Motor neuron (in vitro differentiated cells): Measurements from ENCODE around the gene CHN2. TPM values are rescaled to one million over a fixed set of nuclear protein-coding genes. Genes with fewer than 3 reads are reported as not detected.
A peak's percentile ranks its signal among the peaks of the same experiment; 100 is the strongest.

Experiments used
- ATAC-seq, 8 experiments: fragments of 200-7000 bp; cut with Tn5 transposase; replicated peaks in 6 of 8; 2 replicates each; pipeline ENCODE4 v1.8.0; 2021; ENCODE audit warnings: mild to moderate bottlenecking in 8 of 8, moderate library complexity in 8 of 8
- H3K27ac ChIP-seq, 2 donors: fragments of 250-450 bp; sonication (Bioruptor Pico); 2 replicates each; pipeline ENCODE4 v1.9.0; 2021; ENCODE audit warnings: antibody characterized with exemption in 2 of 2, mild to moderate bottlenecking in 2 of 2, moderate library complexity in 1 of 2
- H3K4me1 ChIP-seq, 2 donors: fragments of 250-450 bp; sonication (Bioruptor Pico); replicated peaks in 1 of 2; 2 replicates each; pipeline ENCODE4 v1.6.1; 2021; ENCODE audit warnings: antibody characterized with exemption in 2 of 2, mild to moderate bottlenecking in 2 of 2, moderate library complexity in 1 of 2
- H3K4me3 ChIP-seq, 5 donors: fragments of 250-450 bp; sonication (Bioruptor Pico); 2 replicates each; pipeline ENCODE4 v1.9.0; 2021; ENCODE audit warnings: antibody characterized with exemption in 5 of 5, mild to moderate bottlenecking in 5 of 5, moderate library complexity in 4 of 5
- WGBS, 10 experiments: fragments of 450-650 bp; shearing (Covaris generic); methylation state at CpG; one replicate each; pipeline ENCODE4 v1.0.0; 2022; 5-methylcytosine and 5-hydroxymethylcytosine counted together
- in situ Hi-C, 9 experiments: fragments of 400-800 bp; cut with MboI; loops; one replicate each; pipeline ENCODE4 v1.15.0; 2021; ENCODE audit warnings: low sequenced_read_pairs in 9 of 9, low pct_unique_long_range_greater_than_20kb in 2 of 9; ENCODE audit not compliant: unreplicated experiment in 9 of 9
- total RNA-seq, 8 experiments: library from RNA; unstranded; fragments of 300-600 nt; gene quantifications; 2 replicates each; pipeline versions ENCODE4 v1.2.3 to v1.2.4, GENCODE V29; 2022

The CHN2 gene
- total RNA-seq, 8 experiments from 2014 or later = 2.6 to 28.8 (median 14.8) TPM

DNA sequence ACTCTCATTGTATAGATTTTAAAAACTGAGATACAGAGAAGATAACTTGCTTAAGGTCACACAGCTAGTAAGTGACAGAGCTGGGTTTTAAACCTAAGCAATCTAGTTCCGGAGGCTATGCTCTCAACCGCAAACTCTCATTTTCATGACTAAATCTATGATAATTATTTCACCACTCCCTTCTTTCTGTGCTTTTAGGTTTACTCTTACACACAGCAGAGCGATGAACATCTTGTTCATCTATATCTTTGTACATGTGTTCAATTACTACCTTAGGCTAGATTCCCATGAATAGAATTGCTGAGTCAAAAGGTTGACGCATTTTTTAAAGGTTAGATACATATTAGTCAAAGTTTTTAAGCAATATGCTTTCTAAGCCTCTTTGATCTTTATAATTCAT, 154.8 kb downstream of the CHN2 start:
- in situ Hi-C loops = no loop called here
- Histone ChIP-seq H3K27ac (no peak overlapping the region), H3K4me3 (no peak overlapping the region), H3K4me1 (peaks cover 28 to 35% of the 10 kb centered on the region in 2 donors)
- peak in 3 of 8 experiments; percentile 72 to 87 (median 73) for ATAC-seq
- WGBS, 10 experiments = 4 to 85% (median 57%) methylated on average over 1 to 4 of the region's 4 CpGs

DNA sequence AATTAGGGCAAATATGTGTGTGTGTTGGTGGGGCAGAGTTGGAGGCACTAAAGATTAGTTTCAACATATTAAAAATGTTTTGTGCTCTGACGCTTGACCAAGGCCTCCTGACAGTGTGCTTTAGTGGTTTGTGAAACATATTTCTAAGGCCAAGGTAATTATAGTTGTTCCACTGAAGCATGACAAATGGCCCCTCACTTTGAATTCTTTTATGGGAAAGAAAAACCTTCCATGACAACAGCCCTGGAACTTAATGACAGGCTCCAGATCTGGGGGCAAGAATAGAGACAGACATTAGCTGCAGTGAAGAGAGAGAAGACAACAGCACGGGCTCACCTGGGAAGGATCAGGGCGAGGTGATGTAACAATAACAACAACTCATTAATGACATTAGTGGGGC, 155.8 kb downstream of the CHN2 start:
- peaks cover 28 to 38% of the 10 kb centered on the region in 2 donors for H3K4me1 ChIP-seq
- H3K27ac ChIP-seq = no peak overlapping the region
- H3K4me3 ChIP-seq = no peak overlapping the region
- ATAC-seq = peak in 5 of 8 experiments; percentile 33 to 58 (median 48)
- 29 to 100% (median 60%) methylated on average over 1 to 3 of the region's 3 CpGs; no CpG with 5 or more reads in 3 of the 10 experiments for WGBS, 10 experiments
- in situ Hi-C loops = no loop called here

DNA sequence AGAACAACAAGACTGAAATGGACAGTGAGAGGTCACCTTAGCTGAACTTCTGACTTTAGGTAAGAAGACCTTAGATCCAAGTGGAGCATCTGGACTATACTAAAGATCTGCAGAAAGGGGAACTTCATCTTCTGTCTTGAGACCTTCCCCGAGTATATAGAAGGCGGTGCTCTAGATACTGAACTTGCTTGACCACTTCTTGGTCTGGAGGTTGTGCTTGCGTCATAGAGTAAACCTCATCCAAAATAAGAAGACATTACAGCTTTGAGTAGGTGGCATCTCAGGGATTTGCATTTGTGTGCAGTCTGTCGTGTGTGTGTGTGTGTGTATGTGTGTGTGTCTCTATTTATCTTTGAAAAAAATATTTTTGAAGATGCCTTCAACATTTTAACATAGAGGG, 157.5 kb downstream of the CHN2 start:
- in situ Hi-C loops = no loop called here
- WGBS, 10 experiments = 60 to 100% (median 92%) methylated on average over 1 to 4 of the region's 4 CpGs; no CpG with 5 or more reads in 5 of the 10 experiments
- no peak for ATAC-seq
- H3K27ac ChIP-seq = no peak overlapping the region
- H3K4me1 ChIP-seq = peaks cover 22 to 32% of the 10 kb centered on the region in 2 donors
- H3K4me3 ChIP-seq = no peak overlapping the region

DNA sequence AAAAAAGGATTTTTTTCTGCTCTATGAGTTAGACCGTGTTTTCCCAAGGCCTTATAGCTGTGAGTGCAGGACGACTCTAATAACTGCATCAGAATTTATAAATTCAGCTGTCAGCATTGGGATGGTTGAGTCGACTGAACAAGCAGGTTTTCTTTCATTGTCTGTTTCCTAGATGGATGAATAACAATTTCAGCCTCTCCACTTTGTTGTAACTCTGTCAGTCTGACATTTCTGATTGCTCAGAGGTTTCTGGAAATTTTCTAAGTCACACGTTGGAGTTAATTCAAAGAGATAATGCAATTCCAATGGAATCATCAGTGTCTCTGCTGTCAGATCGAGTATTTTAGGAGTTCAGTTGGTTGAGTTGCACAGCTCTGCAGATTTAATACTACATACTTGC, 159.2 kb downstream of the CHN2 start:
- peaks cover 22 to 32% of the 10 kb centered on the region in 2 donors for H3K4me1 ChIP-seq
- in situ Hi-C loops = no loop called here
- 43 to 100% (median 73%) methylated on average over 1 to 5 of the region's 5 CpGs; no CpG with 5 or more reads in 2 of the 10 experiments for WGBS, 10 experiments
- no peak overlapping the region for H3K4me3 ChIP-seq
- H3K27ac ChIP-seq = no peak overlapping the region
- peak in 1 of 8 experiments; percentile 21 for ATAC-seq

DNA sequence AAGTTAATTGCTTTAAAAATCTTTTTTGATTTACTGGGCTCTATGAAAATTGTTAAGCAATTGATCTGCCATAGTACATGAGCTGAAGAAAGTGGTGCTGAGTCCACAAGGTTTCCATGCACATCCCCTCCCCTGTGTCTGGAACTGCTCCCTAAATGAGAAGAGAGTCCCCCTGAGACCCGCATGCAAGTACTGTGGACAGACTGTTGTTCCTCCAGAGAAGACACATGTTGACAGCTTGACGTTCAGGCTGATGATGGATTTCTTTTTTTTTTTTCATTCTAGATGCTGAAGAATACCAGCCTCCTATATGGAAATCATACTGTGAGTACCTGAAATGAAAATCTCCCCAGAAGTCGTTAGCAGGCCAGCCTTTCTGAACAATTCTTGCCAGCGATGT, 159.8 kb downstream of the CHN2 start:
- 14 to 100% (median 87%) methylated on average over 1 to 4 of the region's 4 CpGs; no CpG with 5 or more reads in 2 of the 10 experiments for WGBS, 10 experiments
- no peak overlapping the region for H3K27ac ChIP-seq
- ATAC-seq = peak in 4 of 8 experiments; percentile 11 to 72 (median 46)
- in situ Hi-C loops = no loop called here
- no peak overlapping the region for H3K4me3 ChIP-seq
- peaks cover 22 to 29% of the 10 kb centered on the region in 2 donors for H3K4me1 ChIP-seq

DNA sequence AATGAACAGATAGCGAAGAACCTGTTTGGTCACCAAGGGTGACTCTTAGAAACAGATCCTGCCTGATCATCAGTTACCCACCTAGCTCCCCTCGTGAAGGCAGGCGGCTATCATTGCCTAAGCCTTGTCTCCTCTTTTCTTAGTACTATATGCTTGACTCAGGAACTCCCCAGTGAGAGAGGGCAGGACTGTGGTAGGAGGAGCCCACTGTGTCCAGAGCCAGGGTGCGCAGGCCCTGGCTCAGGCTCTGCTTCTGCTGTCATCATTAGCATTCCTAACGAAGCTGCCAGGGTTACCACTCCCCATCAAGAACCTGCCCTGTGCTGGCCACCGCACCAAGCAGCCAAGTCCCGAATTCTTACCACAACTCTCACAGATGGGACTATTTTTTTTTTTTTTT, 160.8 kb downstream of the CHN2 start:
- Histone ChIP-seq H3K4me3 (no peak overlapping the region), H3K27ac (no peak overlapping the region), H3K4me1 (peaks cover 18 to 19% of the 10 kb centered on the region in 2 donors)
- in situ Hi-C loops = no loop called here
- WGBS, 10 experiments = 67 to 89% (median 84%) methylated on average over 1 to 6 of the region's 7 CpGs; no CpG with 5 or more reads in 1 of the 10 experiments
- peak in 1 of 8 experiments; percentile 29 for ATAC-seq

DNA sequence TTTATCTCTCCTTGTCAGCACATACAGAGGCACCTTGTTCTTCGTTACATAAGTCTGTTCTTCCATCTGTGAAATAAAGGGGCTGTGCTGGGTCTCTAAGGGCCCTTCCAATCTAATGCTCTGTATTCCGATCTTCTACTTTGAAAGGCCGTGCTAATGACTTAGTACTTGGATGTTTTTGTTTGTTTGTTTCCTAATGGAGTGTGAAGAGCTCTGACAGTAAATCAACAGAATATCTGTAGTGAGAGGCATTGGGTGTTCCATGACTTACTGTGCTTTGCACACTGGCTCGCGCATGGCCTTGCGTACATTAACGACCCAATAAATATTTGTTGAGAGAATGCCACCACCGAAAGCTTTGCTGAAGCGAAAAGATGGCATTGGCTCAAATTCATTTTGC, 162.1 kb downstream of the CHN2 start:
- Histone ChIP-seq H3K27ac (no peak overlapping the region), H3K4me1 (peaks cover 9 to 14% of the 10 kb centered on the region in 2 donors), H3K4me3 (no peak overlapping the region)
- WGBS, 10 experiments = 50 to 100% (median 93%) methylated on average over 1 to 9 of the region's 9 CpGs
- in situ Hi-C loops = no loop called here
- peak in 1 of 8 experiments; percentile 27 for ATAC-seq

DNA sequence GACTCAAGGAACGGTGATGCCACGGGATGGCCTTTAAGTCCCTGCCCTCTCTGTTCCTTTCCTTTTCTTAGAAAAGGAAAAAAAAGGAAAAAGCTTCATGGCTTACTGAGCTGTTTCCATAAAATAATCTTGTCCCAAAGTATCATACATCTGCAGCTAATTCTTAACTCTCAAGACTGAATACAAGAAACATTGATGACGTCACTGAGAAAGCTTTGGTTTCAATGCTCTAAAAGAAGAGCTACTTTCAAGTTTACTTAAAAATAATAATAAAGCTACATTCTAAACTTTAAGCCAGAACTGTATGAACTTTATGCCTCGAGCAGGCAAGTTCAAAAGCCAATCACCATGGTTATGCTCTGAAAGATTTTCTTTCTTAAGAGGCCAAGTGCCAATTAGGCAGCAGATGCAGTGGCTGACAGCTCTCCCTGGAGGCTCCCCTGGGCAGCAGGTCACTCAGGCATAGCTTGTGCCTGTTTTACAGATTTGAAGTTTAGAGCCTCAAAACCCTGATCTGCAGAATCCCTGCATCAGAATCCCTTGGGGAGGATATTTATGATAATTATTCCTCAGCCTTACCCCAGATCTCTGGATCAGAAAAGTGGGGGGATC, 165.0 kb downstream of the CHN2 start:
- no peak overlapping the region for H3K27ac ChIP-seq
- no peak overlapping the region for H3K4me3 ChIP-seq
- WGBS, 10 experiments = 15 to 89% (median 62%) methylated on average over 1 to 4 of the region's 4 CpGs; no CpG with 5 or more reads in 1 of the 10 experiments
- in situ Hi-C loops = no loop called here
- no peak for ATAC-seq
- H3K4me1 ChIP-seq = peaks cover 5 to 6% of the 10 kb centered on the region in 2 donors

DNA sequence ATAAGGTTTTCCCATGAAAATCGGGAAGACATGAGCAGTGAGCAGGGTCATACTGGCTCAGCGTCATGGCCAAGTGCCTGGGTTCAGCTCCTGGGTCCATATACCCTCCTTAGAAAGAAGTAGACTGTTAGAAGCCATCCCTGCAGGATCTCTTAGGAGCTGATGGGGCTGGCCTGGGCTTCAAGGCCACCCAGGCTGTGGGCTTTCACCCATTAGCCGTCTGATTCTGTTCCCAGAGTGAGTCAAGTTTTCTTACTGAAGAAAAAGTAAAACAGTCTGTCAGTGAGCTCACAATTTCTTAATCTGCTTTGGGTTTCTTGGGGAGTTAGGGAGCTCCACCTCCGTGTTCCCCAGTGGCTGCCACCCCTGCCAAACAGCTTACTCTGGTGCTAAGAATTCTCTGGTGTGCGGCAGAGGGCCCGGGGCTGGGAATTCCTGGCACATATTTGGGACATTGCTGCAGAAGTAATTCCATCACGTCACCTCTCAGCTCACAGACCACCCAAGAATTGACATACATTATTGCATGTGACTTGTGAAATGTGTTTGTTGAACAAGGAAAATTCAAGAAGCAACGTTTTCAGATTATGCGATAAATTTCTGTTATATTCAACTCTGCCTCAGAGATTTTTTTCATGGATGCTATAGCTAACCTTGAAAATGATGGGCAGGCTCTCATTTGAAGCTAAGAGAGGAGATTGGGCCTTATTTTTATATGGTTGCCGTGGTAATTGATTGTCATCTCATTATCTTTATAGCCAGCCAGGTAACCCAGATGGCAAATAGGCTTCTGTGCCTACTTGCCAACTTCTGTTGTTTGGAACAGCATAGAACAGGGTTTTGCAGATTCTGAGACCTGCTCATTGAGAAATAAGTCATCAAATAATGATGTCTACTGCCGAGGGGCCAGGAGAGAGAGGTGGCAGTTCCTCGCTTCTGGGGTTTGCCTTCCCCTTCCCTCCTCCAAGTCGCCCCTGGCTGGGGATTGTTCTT, 166.4 kb downstream of the CHN2 start:
- 10 to 100% (median 88%) methylated on average over 1 to 8 of the region's 13 CpGs; no CpG with 5 or more reads in 1 of the 10 experiments for WGBS, 10 experiments
- Histone ChIP-seq H3K27ac (no peak overlapping the region), H3K4me3 (no peak overlapping the region), H3K4me1 (peaks cover 5 to 6% of the 10 kb centered on the region in 2 donors)
- peak in 1 of 8 experiments; percentile 16 for ATAC-seq
- in situ Hi-C loops = no loop called here

DNA sequence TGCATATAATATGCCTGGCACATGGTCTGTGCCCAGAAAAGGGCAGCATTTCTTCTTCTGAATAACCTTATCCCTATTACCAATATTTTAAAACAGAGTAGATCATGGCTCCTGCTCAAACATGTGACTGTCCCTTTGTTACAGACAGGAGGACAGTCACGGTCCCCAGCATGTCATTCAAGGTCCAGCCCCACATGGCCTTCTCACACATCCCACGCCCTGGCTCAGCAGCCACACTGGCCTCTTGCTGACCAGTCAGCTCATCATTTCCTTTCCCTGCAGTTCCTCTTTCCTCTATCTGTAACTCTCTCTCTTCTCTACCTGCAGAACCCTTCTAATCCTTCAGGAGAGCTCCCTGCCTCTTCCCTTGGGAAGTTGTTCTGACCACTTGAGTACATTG, 167.8 kb downstream of the CHN2 start:
- ATAC-seq = no peak
- in situ Hi-C loops = no loop called here
- Histone ChIP-seq H3K4me3 (no peak overlapping the region), H3K4me1 (peaks cover 5 to 11% of the 10 kb centered on the region in 2 donors), H3K27ac (no peak overlapping the region)
- WGBS, 10 experiments = 100% methylated on average over 1 of the region's 2 CpGs; no CpG with 5 or more reads in 8 of the 10 experiments

DNA sequence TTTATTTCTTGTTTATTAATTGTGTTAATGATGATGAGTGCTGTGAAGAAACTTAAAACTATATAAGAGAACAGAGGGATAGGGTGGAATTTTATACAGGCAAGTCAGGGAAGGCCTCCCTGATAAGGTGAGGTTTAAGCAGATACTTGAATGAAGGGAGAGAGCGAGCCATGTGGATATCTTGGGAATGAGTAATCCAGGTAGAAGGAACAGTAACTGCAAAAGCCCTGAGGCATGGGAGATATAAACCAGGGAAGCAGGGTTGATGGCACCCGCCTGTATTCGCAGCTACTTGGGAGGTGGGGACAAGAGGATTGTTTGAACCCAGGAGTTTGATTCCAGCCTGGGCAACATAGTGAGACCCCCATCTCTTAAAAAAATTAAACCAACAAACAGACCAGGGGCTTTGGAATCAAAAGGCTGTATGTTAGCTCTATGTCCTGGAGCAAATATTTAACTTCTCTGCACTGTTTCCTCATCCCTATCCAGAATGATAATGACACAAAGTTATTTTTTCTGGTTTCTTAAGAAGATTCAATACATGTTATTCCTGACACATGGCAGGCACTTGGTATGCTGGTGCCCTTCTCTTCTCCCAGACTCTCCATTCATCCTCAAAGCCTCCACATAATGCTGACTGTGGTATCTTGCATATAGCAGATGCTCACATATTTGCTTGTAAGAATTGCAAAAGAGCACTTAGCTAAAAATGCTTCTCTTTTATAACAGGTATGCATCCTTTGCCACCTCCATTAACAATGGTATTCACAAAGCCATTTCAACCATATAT, 169.3 kb downstream of the CHN2 start:
- Histone ChIP-seq H3K4me3 (no peak overlapping the region), H3K27ac (no peak overlapping the region), H3K4me1 (peaks cover 5 to 24% of the 10 kb centered on the region in 2 donors)
- no peak for ATAC-seq
- 67 to 100% (median 94%) methylated on average over 1 to 3 of the region's 3 CpGs for WGBS, 10 experiments
- in situ Hi-C loops = no loop called here

DNA sequence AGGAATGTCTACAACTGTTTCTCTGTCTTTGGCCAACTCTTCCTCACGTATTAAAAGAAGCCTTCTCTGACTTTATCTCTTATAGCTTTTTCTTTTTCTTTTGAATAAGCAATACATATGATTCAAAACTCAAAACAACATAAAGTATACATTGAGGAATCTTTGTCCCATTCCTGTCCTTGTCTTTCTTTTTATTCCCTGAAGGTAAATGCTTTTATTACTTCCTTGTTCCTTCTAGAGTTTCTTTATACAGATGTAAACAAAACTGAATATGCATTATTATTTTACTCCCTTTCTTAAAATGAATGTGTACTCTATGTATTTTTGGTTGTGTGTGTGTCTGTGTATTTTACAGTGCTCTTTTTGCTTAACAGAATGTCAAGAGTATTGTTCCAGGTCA, 170.1 kb downstream of the CHN2 start:
- Histone ChIP-seq H3K27ac (no peak overlapping the region), H3K4me1 (peaks cover 3 to 25% of the 10 kb centered on the region in 2 donors), H3K4me3 (no peak overlapping the region)
- in situ Hi-C loops = no loop called here
- ATAC-seq = no peak
- WGBS, 10 experiments = 11 to 92% (median 50%) methylated on average over 1 of the region's 1 CpG; no CpG with 5 or more reads in 1 of the 10 experiments
